Left lung (tissue), 10 donors: ENCODE results near the gene CLDND1. TPM values are rescaled to one million over a fixed set of nuclear protein-coding genes. Genes with fewer than 3 reads are reported as not detected.

Experiments used
- ATAC-seq: fragments of 200-7000 bp; cut with Tn5 transposase; one replicate; pipeline ENCODE4 v1.9.1; 2020; ENCODE audit warnings: moderate library complexity
- DNase-seq, 4 donors: peaks; one replicate each; pipeline ENCODE4 v3.0.0-alpha.2; 2013 to 2020
- H3K27ac ChIP-seq, 2 donors: fragments of 200-600 bp; sonication (generic) in 1 of 2; one replicate each; pipeline versions ENCODE4 v1.5.0 to v1.8.0; 2020 to 2021
- H3K27me3 ChIP-seq, 2 donors: fragments of 200-600 bp; sonication (generic) in 1 of 2; one replicate each; pipeline versions ENCODE4 v1.5.0 to v1.8.0; 2020 to 2021
- H3K36me3 ChIP-seq, 2 donors: fragments of 200-600 bp; sonication (generic) in 1 of 2; one replicate each; pipeline versions ENCODE4 v1.5.0 to v1.8.0; 2020 to 2021
- H3K4me1 ChIP-seq, 2 donors: fragments of 200-600 bp; one replicate each; pipeline ENCODE4 v1.8.0; 2021
- H3K4me3 ChIP-seq, 2 donors: fragments of 200-600 bp; sonication (generic) in 1 of 2; one replicate each; pipeline versions ENCODE4 v1.5.0 to v1.8.0; 2020 to 2021; ENCODE audit warnings: mild to moderate bottlenecking in 1 of 2
- H3K9me3 ChIP-seq, 2 donors: fragments of 200-600 bp; sonication (generic) in 1 of 2; one replicate each; pipeline versions ENCODE4 v1.5.0 to v1.8.0; 2020 to 2021
- CTCF ChIP-seq, 2 donors: fragments of 200-600 bp; sonication (generic) in 1 of 2; IDR thresholded peaks; one replicate each; pipeline versions ENCODE4 v1.5.0 to v1.8.0; 2021; ENCODE audit warnings: antibody characterized with exemption in 2 of 2
- intact Hi-C, 2 donors: fragments of 100-400 bp; cut with DNase I; formaldehyde crosslinking; loops; one replicate each; pipeline versions ENCODE4 v1.11.2 to v1.14.2; 2022
- polyA plus RNA-seq, 6 donors: library from polyadenylated mRNA; unstranded; fragments of 120-200 nt; gene quantifications; one replicate each; pipeline ENCODE4 v1.2.1, GENCODE V29; 2013; ENCODE audit not compliant: insufficient read length in 6 of 6
- total RNA-seq, 2 donors: library from RNA; stranded (reverse); fragmentation: NEBNext Ultra II Directional; extraction: Animal tissue kit (Norgen Biotek cat#: 25700); gene quantifications; one replicate each; pipeline ENCODE4 v1.2.1, GENCODE V29; 2021
- donor health status: DM: no; HTN: yes; CAD: no.
- donor health status: DM: no; HTN: no; CAD: no.

The CLDND1 gene
- total and polyA plus RNA-seq, 8 donors = 74.8 to 187 (median 137) TPM

- H3K27ac ChIP-seq = no peak overlapping the region
- no peaks in the 10 kb centered on the region for H3K4me1 ChIP-seq
- no peaks in the 10 kb centered on the region for H3K36me3 ChIP-seq
- ATAC-seq = no peak
- no peak for DNase-seq
- no peak overlapping the region for H3K4me3 ChIP-seq
- intact Hi-C loops = no loop called here
- H3K27me3 ChIP-seq = no peaks in the 10 kb centered on the region
- TF ChIP-seq CTCF (IDR thresholded peaks at IDR 0.05) = no peak
- H3K9me3 ChIP-seq = no peaks in the 10 kb centered on the region
These were observed 10.2 kb upstream of the CLDND1 start for GRCh38 chr3:98532709-98533571.

GRCh38 chr3:98532275-98532637 lies 9.6 kb upstream of the CLDND1 start:
- no peaks in the 10 kb centered on the region for H3K36me3 ChIP-seq
- no peak for TF ChIP-seq CTCF (IDR thresholded peaks at IDR 0.05)
- no peaks in the 10 kb centered on the region for H3K4me1 ChIP-seq
- no peak overlapping the region for H3K4me3 ChIP-seq
- H3K27me3 ChIP-seq = no peaks in the 10 kb centered on the region
- intact Hi-C loops = no loop called here
- DNase-seq (no peak), ATAC-seq (no peak)
- H3K9me3 ChIP-seq = no peaks in the 10 kb centered on the region
- H3K27ac ChIP-seq = no peak overlapping the region

GRCh38 chr3:98531622-98532274 lies 9.0 kb upstream of the CLDND1 start, which contains the start of gene GPR15:
TSS of gene GPR15 (plus strand) at chr3:98531978. CDS start at chr3:98532034, 56 bp downstream.
- no peak within 1 kb of the TSS for H3K27ac ChIP-seq
- no peak for ATAC-seq
- no peaks in the 10 kb centered on the region for H3K9me3 ChIP-seq
- no peaks in the 10 kb centered on the region for H3K27me3 ChIP-seq
- TF ChIP-seq CTCF (IDR thresholded peaks at IDR 0.05) = no peak
- DNase-seq = no peak
- H3K36me3 ChIP-seq = no peaks in the 10 kb centered on the region
- no peak within 1 kb of the TSS for H3K4me3 ChIP-seq
- intact Hi-C loops = no loop called here
- H3K4me1 ChIP-seq = no peaks in the 10 kb centered on the region

GRCh38 chr3:98530676-98531075 lies 8.0 kb upstream of the CLDND1 start:
- TF ChIP-seq CTCF (IDR thresholded peaks at IDR 0.05) = no peak
- intact Hi-C loops = no loop called here
- ATAC-seq (no peak), DNase-seq (no peak)
- Histone ChIP-seq H3K27me3 (no peaks in the 10 kb centered on the region), H3K4me3 (no peak overlapping the region), H3K9me3 (no peaks in the 10 kb centered on the region), H3K36me3 (no peaks in the 10 kb centered on the region), H3K27ac (no peak overlapping the region), H3K4me1 (no peaks in the 10 kb centered on the region)

GRCh38 chr3:98529856-98530459 lies 7.3 kb upstream of the CLDND1 start:
- ATAC-seq = no peak
- intact Hi-C loops = no loop called here
- no peak overlapping the region for H3K27ac ChIP-seq

More at GRCh38 chr3:98529856-98530459, 7.3 kb upstream of the CLDND1 start:
- DNase-seq = no peak
- Histone ChIP-seq H3K4me1 (no peaks in the 10 kb centered on the region), H3K27me3 (no peaks in the 10 kb centered on the region), H3K4me3 (no peak overlapping the region), H3K9me3 (no peaks in the 10 kb centered on the region), H3K36me3 (no peaks in the 10 kb centered on the region)
- TF ChIP-seq CTCF (IDR thresholded peaks at IDR 0.05) = no peak
